NB4 (cell line): ENCODE results near the gene MED13L.

ENCODE experiments used
- MYC ChIP-seq: IDR thresholded peaks from 2 replicates; pipeline ENCODE4 v1.6.1; 2011; ENCODE audit warnings: low read depth, low read length
- POLR2A ChIP-seq: IDR thresholded peaks from 2 replicates; pipeline ENCODE4 v1.6.1; 2011; ENCODE audit warnings: mild to moderate bottlenecking; ENCODE audit not compliant: insufficient read length; ENCODE audit errors: extremely low read depth
- TF ChIP-seq, protein P1 (sequence below): IDR thresholded peaks from one replicate; pipeline ENCODE4 v1.5.1; 2012; ENCODE audit warnings: low read depth, low read length
- TF ChIP-seq, protein P2 (sequence below): IDR thresholded peaks from 2 replicates; pipeline ENCODE4 v1.6.1; 2011; ENCODE audit warnings: low read depth, low read length

DNA sequence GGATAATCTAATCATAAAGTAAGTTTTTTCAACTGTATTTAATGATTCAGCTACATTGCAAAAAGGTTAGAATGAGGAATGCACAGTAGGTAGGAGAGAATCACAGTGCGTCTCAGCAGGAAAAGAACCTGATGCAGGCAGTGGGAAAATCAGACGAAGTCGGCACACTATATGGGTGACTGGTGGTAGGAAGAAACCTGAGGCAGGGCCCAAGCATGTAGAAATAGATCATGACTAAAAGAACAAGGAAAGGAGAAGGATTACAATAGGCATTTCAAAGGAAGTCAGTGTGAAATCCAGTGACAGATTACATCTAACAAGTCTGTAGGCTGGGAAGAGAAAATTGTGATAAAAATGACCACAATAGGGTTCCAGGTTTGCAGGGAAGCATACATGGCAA is 267.0 kb downstream of the MED13L start:
- TF ChIP-seq, protein P1, sequence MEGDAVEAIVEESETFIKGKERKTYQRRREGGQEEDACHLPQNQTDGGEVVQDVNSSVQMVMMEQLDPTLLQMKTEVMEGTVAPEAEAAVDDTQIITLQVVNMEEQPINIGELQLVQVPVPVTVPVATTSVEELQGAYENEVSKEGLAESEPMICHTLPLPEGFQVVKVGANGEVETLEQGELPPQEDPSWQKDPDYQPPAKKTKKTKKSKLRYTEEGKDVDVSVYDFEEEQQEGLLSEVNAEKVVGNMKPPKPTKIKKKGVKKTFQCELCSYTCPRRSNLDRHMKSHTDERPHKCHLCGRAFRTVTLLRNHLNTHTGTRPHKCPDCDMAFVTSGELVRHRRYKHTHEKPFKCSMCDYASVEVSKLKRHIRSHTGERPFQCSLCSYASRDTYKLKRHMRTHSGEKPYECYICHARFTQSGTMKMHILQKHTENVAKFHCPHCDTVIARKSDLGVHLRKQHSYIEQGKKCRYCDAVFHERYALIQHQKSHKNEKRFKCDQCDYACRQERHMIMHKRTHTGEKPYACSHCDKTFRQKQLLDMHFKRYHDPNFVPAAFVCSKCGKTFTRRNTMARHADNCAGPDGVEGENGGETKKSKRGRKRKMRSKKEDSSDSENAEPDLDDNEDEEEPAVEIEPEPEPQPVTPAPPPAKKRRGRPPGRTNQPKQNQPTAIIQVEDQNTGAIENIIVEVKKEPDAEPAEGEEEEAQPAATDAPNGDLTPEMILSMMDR: no peak
- TF ChIP-seq POLR2A (no peak), MYC (no peak)
- TF ChIP-seq, protein P2, sequence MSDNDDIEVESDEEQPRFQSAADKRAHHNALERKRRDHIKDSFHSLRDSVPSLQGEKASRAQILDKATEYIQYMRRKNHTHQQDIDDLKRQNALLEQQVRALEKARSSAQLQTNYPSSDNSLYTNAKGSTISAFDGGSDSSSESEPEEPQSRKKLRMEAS: no peak
